ENCODE measurements around the gene PPP6R3. TPM values are rescaled to one million over a fixed set of nuclear protein-coding genes. Genes with fewer than 3 reads are reported as not detected.

Gene PPP6R3
- total RNA-seq, 1 experiment from 2014 or later: 163 TPM

DNA sequence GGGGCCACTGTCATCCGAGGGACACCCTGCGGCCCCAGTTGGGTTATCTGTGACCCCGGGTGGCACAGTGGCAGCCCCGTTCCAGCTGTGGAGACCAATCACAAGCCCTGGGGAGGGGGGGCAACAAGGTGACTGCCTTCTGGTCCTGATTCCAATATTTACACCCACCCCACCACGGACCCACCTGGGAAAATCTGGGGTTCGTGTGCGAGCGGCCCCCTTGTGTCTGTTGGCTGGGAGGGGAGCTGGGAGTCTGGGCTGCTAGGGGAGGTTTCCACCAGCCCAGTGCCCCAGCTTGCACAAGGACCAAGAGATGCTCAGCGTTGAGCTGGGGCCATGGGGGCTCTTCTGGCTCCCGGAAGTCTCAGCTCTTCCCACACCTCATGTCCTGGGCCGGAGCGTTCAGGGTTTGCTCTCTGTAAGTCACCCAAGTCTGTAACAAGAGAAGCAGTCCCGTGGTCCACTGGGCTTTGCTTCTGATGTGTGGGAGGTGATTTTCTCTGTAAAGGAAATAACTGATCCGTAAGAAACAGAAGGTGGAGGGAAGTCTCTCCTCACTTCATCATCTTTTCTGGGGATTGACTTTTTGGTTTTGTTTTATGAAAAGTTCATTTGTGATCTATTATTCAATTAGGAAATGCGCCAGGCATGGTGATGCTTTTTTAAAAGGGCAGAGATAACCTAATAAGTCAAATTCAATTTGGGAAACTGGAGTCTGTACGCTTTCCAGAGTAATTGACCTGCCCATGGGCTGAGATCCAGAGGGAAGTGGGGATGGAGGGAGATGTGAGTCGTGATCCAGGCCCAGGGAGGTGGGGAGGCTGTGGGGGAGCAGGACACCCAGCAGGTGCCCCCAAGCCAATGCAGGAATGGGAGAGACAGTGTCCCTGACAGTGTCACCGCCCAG is 201.4 kb downstream of the PPP6R3 start:
- no peak for TF ChIP-seq SIN3A (IDR thresholded peaks at IDR 0.05; ENCODE audit: borderline replicate concordance, insufficient read depth, low read depth, low read length)
- no peak for TF ChIP-seq TCF7L2 (IDR thresholded peaks at IDR 0.05; ENCODE audit: low read depth, low read length)
- TF ChIP-seq, protein P1, sequence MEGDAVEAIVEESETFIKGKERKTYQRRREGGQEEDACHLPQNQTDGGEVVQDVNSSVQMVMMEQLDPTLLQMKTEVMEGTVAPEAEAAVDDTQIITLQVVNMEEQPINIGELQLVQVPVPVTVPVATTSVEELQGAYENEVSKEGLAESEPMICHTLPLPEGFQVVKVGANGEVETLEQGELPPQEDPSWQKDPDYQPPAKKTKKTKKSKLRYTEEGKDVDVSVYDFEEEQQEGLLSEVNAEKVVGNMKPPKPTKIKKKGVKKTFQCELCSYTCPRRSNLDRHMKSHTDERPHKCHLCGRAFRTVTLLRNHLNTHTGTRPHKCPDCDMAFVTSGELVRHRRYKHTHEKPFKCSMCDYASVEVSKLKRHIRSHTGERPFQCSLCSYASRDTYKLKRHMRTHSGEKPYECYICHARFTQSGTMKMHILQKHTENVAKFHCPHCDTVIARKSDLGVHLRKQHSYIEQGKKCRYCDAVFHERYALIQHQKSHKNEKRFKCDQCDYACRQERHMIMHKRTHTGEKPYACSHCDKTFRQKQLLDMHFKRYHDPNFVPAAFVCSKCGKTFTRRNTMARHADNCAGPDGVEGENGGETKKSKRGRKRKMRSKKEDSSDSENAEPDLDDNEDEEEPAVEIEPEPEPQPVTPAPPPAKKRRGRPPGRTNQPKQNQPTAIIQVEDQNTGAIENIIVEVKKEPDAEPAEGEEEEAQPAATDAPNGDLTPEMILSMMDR (IDR thresholded peaks at IDR 0.05): no peak
- TF ChIP-seq, protein P2, sequence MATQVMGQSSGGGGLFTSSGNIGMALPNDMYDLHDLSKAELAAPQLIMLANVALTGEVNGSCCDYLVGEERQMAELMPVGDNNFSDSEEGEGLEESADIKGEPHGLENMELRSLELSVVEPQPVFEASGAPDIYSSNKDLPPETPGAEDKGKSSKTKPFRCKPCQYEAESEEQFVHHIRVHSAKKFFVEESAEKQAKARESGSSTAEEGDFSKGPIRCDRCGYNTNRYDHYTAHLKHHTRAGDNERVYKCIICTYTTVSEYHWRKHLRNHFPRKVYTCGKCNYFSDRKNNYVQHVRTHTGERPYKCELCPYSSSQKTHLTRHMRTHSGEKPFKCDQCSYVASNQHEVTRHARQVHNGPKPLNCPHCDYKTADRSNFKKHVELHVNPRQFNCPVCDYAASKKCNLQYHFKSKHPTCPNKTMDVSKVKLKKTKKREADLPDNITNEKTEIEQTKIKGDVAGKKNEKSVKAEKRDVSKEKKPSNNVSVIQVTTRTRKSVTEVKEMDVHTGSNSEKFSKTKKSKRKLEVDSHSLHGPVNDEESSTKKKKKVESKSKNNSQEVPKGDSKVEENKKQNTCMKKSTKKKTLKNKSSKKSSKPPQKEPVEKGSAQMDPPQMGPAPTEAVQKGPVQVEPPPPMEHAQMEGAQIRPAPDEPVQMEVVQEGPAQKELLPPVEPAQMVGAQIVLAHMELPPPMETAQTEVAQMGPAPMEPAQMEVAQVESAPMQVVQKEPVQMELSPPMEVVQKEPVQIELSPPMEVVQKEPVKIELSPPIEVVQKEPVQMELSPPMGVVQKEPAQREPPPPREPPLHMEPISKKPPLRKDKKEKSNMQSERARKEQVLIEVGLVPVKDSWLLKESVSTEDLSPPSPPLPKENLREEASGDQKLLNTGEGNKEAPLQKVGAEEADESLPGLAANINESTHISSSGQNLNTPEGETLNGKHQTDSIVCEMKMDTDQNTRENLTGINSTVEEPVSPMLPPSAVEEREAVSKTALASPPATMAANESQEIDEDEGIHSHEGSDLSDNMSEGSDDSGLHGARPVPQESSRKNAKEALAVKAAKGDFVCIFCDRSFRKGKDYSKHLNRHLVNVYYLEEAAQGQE (IDR thresholded peaks at IDR 0.05; ENCODE audit: insufficient read depth in 1 of 2, low read depth in 2 of 2, low read length in 1 of 2): no peak
- ATAC-seq (no peak), DNase-seq (ENCODE audit: low read depth, low spot score) (no peak)
- in situ Hi-C loops (cut with HindIII; ENCODE audit: low pct_unique_long_range_greater_than_20kb, low sequenced_read_pairs): no loop called here
- POLR2A ChIA-PET: interaction anchor here (0.6 kb wide), 1 partner anchor 968 kb away, joined by 10 read pairs; no protein-coding TSS in a partner anchor
- Histone ChIP-seq H3K27me3 (ENCODE audit: control insufficient read depth, insufficient read depth, low read length) (no peaks in the 10 kb centered on the region), H3K27ac (ENCODE audit: low read length) (no peak overlapping the region), H3K4me3 (ENCODE audit: low read depth in 2 of 2, low read length in 2 of 2) (no peak overlapping the region), H3K4me1 (ENCODE audit: control insufficient read depth, insufficient read depth, low read length) (0 out of 2 replicates have a peak, but pooled peaks cover 2% of the 10 kb centered on the region), H3K9me3 (ENCODE audit: control insufficient read depth, insufficient read depth, low read depth, low read length) (no peaks in the 10 kb centered on the region), H3K36me3 (ENCODE audit: control insufficient read depth, insufficient read depth, low read length) (no peaks in the 10 kb centered on the region; the same call in 1 of the 2 replicates)
- intact Hi-C loops (cut with micrococcal nuclease; ENCODE audit: unreplicated experiment): no loop called here
- CTCF ChIA-PET: no interaction called here
- no TSS peak for BruUV-seq (replicated peaks)

DNA sequence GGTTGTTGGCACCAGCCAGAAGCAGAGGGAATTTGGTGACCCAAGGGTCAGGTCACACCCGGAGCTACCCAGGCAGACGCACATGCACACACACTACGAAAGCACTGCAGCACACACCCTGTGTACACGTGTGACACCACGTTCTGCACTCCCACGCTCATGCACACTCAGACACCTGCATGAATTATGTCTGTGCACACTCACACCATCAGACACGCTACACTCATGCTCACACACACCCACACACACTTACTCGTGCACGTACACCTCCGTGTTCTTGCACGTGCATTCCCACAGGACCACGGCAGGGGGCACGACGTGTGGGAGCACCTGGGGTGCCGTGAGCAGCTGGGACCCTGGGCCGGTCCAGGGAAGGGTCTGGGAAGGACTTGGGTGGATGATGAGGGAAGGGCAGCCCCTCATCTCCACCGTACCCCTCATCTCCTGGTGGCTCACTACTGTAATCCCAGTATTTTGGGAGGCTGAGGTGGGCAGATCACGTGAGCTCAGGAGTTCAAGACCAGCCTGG is 203.0 kb downstream of the PPP6R3 start:
- H3K4me1 ChIP-seq (ENCODE audit: control insufficient read depth, insufficient read depth, low read length): 0 out of 2 replicates have a peak, but pooled peaks cover 2% of the 10 kb centered on the region

More for the DNA sequence above, 203.0 kb downstream of the PPP6R3 start:
- no peak overlapping the region for H3K4me3 ChIP-seq (ENCODE audit: low read depth in 2 of 2, low read length in 2 of 2)
- no TSS peak for BruUV-seq (replicated peaks)
- in situ Hi-C loops (cut with HindIII; ENCODE audit: low pct_unique_long_range_greater_than_20kb, low sequenced_read_pairs) (no loop called here), intact Hi-C loops (cut with micrococcal nuclease; ENCODE audit: unreplicated experiment) (no loop called here)
- H3K9me3 ChIP-seq (ENCODE audit: control insufficient read depth, insufficient read depth, low read depth, low read length): no peaks in the 10 kb centered on the region
- H3K27me3 ChIP-seq (ENCODE audit: control insufficient read depth, insufficient read depth, low read length): no peaks in the 10 kb centered on the region
- H3K36me3 ChIP-seq (ENCODE audit: control insufficient read depth, insufficient read depth, low read length): no peaks in the 10 kb centered on the region; the same call in 1 of the 2 replicates
- DNase-seq (ENCODE audit: low read depth, low spot score) (no peak), ATAC-seq (no peak)
- ChIA-PET CTCF (no interaction called here), POLR2A (no interaction called here)
- TF ChIP-seq TCF7L2 (IDR thresholded peaks at IDR 0.05; ENCODE audit: low read depth, low read length): no peak
- TF ChIP-seq, protein P2 (IDR thresholded peaks at IDR 0.05; ENCODE audit: insufficient read depth in 1 of 2, low read depth in 2 of 2, low read length in 1 of 2): no peak
- TF ChIP-seq POLR2AphosphoS5 (IDR thresholded peaks at IDR 0.05; ENCODE audit: low read depth, low read length): no peak
- TF ChIP-seq SIN3A (IDR thresholded peaks at IDR 0.05; ENCODE audit: borderline replicate concordance, insufficient read depth, low read depth, low read length): no peak
- TF ChIP-seq, protein P1 (IDR thresholded peaks at IDR 0.05): no peak
- no peak overlapping the region for H3K27ac ChIP-seq (ENCODE audit: low read length)

All from Panc1 (cell line).